HEK293T (cell line): ENCODE data around the gene TTC22.

Experiments
- CTCF ChIA-PET: fragments of 350-600 bp; formaldehyde crosslinking; extraction: SDS; loops from one replicate; lab custom pipeline; 2021; ENCODE audit warnings: antibody characterized with exemption, inconsistent platforms; lab: Yijun Ruan, JAX
- POLR2A ChIA-PET: fragments of 350-600 bp; formaldehyde crosslinking; extraction: SDS; loops from one replicate; lab custom pipeline; 2020; ENCODE audit warnings: antibody characterized with exemption, inconsistent platforms; lab: Yijun Ruan, JAX
- DNase-seq: peaks from one replicate; pipeline ENCODE4 v3.0.0; 2012; ENCODE audit warnings: mixed read lengths; ENCODE audit errors: extremely low spot score
- ARNT ChIP-seq: fragments of 450-650 bp; IDR thresholded peaks from 2 replicates; pipeline ENCODE4 v1.6.1; 2017; ENCODE audit warnings: mild to moderate bottlenecking
- BHLHE40 ChIP-seq: fragments of 450-650 bp; IDR thresholded peaks from 2 replicates; pipeline ENCODE4 v1.6.1; 2016; ENCODE audit warnings: mild to moderate bottlenecking, moderate library complexity, borderline replicate concordance
- CTBP1 ChIP-seq: fragments of 450-650 bp; IDR thresholded peaks from 2 replicates; pipeline ENCODE4 v1.6.1; 2016; ENCODE audit warnings: borderline replicate concordance
- ELF4 ChIP-seq: fragments of 450-650 bp; IDR thresholded peaks from 2 replicates; pipeline ENCODE4 v1.6.1; 2017; ENCODE audit warnings: antibody characterized with exemption
- FOXA1 ChIP-seq: fragments of 450-650 bp; IDR thresholded peaks from 2 replicates; pipeline ENCODE4 v1.6.1; 2016; ENCODE audit warnings: mild to moderate bottlenecking
- FOXK2 ChIP-seq: fragments of 450-650 bp; IDR thresholded peaks from 2 replicates; pipeline ENCODE4 v1.6.1; 2016; ENCODE audit warnings: mild to moderate bottlenecking
- FOXM1 ChIP-seq: fragments of 450-650 bp; IDR thresholded peaks from 2 replicates; pipeline ENCODE4 v1.6.1; 2017; ENCODE audit warnings: mild to moderate bottlenecking, borderline replicate concordance
- HDGF ChIP-seq: fragments of 450-650 bp; IDR thresholded peaks from 2 replicates; pipeline ENCODE4 v1.6.1; 2017; ENCODE audit warnings: antibody characterized with exemption, borderline replicate concordance
- L3MBTL2 ChIP-seq: fragments of 450-650 bp; conservative IDR thresholded peaks from 2 replicates; pipeline ENCODE4 v1.6.1; 2016; ENCODE audit warnings: mild to moderate bottlenecking
- LEF1 ChIP-seq: fragments of 450-650 bp; IDR thresholded peaks from 2 replicates; pipeline ENCODE4 v1.6.1; 2017; ENCODE audit warnings: mild to moderate bottlenecking, borderline replicate concordance
- NFRKB ChIP-seq: fragments of 450-650 bp; IDR thresholded peaks from 2 replicates; pipeline ENCODE4 v1.6.1; 2016; ENCODE audit warnings: mild to moderate bottlenecking, moderate library complexity
- SP1 ChIP-seq: fragments of 450-650 bp; IDR thresholded peaks from 2 replicates; pipeline ENCODE4 v1.6.1; 2017
- SUZ12 ChIP-seq: fragments of 450-650 bp; IDR thresholded peaks from 2 replicates; pipeline ENCODE4 v1.6.1; 2016; ENCODE audit warnings: mild to moderate bottlenecking
- TARDBP ChIP-seq: fragments of 450-650 bp; IDR thresholded peaks from 2 replicates; pipeline ENCODE4 v1.6.1; 2016
- ZNF384 ChIP-seq: fragments of 450-650 bp; IDR thresholded peaks from 2 replicates; pipeline ENCODE4 v1.6.1; 2016
- TF ChIP-seq, protein P1 (sequence below): fragments of 450-650 bp; IDR thresholded peaks from 2 replicates; pipeline ENCODE4 v1.6.1; 2016

Gene TTC22

GRCh38 chr1:54768093-54768492 lies 33.0 kb downstream of the TTC22 start:
- no peak for DNase-seq
- TF ChIP-seq ELF4: no peak
- TF ChIP-seq CTBP1: no peak
- TF ChIP-seq L3MBTL2: no peak
- TF ChIP-seq ARNT: no peak
- TF ChIP-seq HDGF: no peak
- TF ChIP-seq NFRKB: no peak
- no peak for TF ChIP-seq BHLHE40
- TF ChIP-seq FOXM1: no peak
- no peak for TF ChIP-seq LEF1
- TF ChIP-seq ZNF384: no peak
- no peak for TF ChIP-seq SUZ12
- no peak for TF ChIP-seq FOXA1
- CTCF ChIA-PET: no interaction called here
- POLR2A ChIA-PET: no interaction called here

DNA sequence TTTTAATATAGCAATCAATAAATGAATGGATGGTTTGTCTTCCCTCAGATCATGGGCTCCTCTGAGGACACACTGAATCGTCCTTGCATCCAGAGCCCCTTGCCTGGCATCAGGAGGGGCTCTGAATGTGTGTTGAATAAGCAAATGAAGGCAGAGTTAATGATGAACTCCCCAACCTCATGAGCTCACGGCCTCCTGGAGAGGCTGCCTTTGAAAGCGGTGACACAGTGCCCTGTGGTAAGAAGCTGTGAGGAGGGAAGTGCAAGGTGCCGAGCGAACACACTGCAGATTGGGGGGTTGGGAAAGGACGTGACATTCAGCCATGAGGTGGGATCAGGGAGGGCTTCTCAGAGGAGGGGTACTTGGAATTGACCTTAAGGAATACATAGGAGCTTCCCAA lies 33.6 kb downstream of the TTC22 start:
- TF ChIP-seq ZNF384: no peak
- TF ChIP-seq NFRKB: no peak
- no peak for TF ChIP-seq FOXA1
- no peak for TF ChIP-seq LEF1
- no peak for TF ChIP-seq TARDBP
- TF ChIP-seq SUZ12: no peak
- TF ChIP-seq, protein P1, sequence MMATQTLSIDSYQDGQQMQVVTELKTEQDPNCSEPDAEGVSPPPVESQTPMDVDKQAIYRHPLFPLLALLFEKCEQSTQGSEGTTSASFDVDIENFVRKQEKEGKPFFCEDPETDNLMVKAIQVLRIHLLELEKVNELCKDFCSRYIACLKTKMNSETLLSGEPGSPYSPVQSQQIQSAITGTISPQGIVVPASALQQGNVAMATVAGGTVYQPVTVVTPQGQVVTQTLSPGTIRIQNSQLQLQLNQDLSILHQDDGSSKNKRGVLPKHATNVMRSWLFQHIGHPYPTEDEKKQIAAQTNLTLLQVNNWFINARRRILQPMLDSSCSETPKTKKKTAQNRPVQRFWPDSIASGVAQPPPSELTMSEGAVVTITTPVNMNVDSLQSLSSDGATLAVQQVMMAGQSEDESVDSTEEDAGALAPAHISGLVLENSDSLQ: no peak
- no peak for TF ChIP-seq CTBP1
- TF ChIP-seq SP1: no peak
- no peak for TF ChIP-seq HDGF
- no peak for DNase-seq
- ChIA-PET POLR2A (no interaction called here), CTCF (no interaction called here)

DNA sequence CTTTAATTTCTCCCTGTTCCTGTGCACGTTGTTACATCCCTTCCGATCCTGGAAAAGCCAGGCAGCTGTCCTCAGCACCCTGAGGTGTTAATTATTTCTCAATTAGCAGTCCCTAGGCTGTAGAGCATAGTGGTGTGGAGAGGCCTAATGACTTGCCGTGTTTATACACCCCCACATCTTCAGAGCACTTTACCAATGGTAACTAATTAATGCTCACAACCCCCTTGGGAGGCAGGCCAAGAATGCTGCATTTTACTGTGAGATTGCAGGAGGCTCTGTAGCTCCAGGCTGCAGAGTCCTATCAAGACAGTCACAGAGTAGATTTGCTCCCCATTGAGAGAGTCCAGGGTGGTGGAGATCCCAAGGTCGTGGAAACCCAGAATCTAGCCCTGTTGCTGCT lies 34.4 kb downstream of the TTC22 start:
- TF ChIP-seq CTBP1 (no peak), FOXA1 (no peak), FOXM1 (no peak), HDGF (no peak), L3MBTL2 (no peak), FOXK2 (no peak), SP1 (no peak), LEF1 (no peak), SUZ12 (no peak), ELF4 (no peak), ARNT (no peak), NFRKB (no peak), ZNF384 (no peak), BHLHE40 (no peak), TARDBP (no peak)
- TF ChIP-seq, protein P1: no peak
- CTCF ChIA-PET: no interaction called here
- POLR2A ChIA-PET: interaction anchor here (0.9 kb wide), 1 partner anchor 12 kb away, joined by 3 read pairs; no protein-coding TSS in a partner anchor

DNA sequence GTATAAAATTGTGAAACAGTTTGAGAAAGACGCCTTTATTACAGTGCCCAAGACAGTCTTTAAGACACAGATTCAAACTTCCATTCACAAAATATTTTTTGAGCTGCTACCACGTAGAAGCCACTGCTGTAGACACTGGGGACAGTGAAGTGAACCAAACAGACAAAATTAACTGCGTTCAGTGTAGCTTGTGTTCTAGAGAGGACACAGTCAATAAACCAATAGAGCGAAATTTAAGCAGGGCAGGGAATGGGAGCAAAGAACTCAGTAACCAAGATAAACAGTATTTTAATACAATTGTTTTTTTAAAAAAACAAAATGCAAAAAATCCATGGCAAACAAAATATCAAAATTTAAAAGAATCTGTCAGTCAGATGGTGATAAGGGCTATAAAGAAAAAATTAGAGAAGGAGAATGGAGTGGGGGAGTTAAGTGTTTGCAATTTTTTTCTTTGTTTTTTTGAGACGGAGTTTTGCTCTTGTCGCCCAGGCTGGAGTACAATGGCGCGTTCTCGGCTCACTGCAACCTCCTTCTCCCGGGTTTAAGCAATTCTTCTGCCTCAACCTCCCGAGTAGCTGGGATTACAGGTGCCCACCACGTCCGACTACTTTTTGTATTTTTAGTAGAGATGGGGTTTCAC lies 36.1 kb downstream of the TTC22 start:
- ChIA-PET CTCF (no interaction called here), POLR2A (interaction anchor here (1.1 kb wide), 1 partner anchor 30 kb away, joined by 3 read pairs; no protein-coding TSS in a partner anchor)
- DNase-seq: no peak
- TF ChIP-seq L3MBTL2 (no peak), FOXA1 (no peak), SUZ12 (no peak), FOXK2 (no peak), ZNF384 (no peak), LEF1 (no peak), HDGF (no peak), NFRKB (no peak), TARDBP (no peak), ELF4 (no peak), SP1 (no peak), ARNT (no peak), CTBP1 (no peak)

More for the DNA sequence above, 34.4 kb downstream of the TTC22 start:
- DNase-seq: no peak

GRCh38 chr1:54764133-54764921 lies 36.8 kb downstream of the TTC22 start, which contains the start of gene PARS2:
Gene PARS2 (minus strand): TSS chr1:54764523. CDS start chr1:54759161, 5,362 bp downstream.
- POLR2A ChIA-PET: interaction anchor here (1.1 to 1.2 kb wide), 2 partner anchors 31 to 47 kb away, joined by 3 read pairs; no protein-coding TSS in a partner anchor
- peak; percentile 68; the same call in 1 of the 2 replicates for TF ChIP-seq ELF4
- no peak for TF ChIP-seq LEF1
- no peak for TF ChIP-seq SUZ12
- TF ChIP-seq ARNT: no peak
- TF ChIP-seq FOXM1: no peak
- no peak for TF ChIP-seq TARDBP
- peak; percentile 99 for TF ChIP-seq HDGF
- no peak for TF ChIP-seq BHLHE40
- TF ChIP-seq L3MBTL2: peak; percentile 87
- TF ChIP-seq NFRKB: no peak
- TF ChIP-seq ZNF384: no peak
- no peak for TF ChIP-seq SP1
- no peak for TF ChIP-seq FOXA1
- TF ChIP-seq FOXK2: no peak
- no peak for TF ChIP-seq CTBP1
- TF ChIP-seq, protein P1: peak; percentile 69
- peak; percentile 100 for DNase-seq
- CTCF ChIA-PET: no interaction called here
